Measurements from ENCODE around the gene RTP3. TPM values are rescaled to one million over a fixed set of nuclear protein-coding genes. Genes with fewer than 3 reads are reported as not detected.
A peak's percentile ranks its signal among the peaks of the same experiment; 100 is the strongest.

RTP3 gene
- total and polyA plus RNA-seq, 12 donors = not detected

- H3K27ac ChIP-seq = no peak overlapping the region
- 15 to 16% methylated on average over 26 of the region's 26 CpGs for WGBS, 2 donors
Measured at GRCh38 chr3:46488735-46489361, 8.9 kb upstream of the RTP3 start.

GRCh38 chr3:46489381-46489780, 8.4 kb upstream of the RTP3 start:
- no peak overlapping the region for H3K27ac ChIP-seq
- no peaks in the 10 kb centered on the region for H3K9me3 ChIP-seq
- DNase-seq = no peak
- TF ChIP-seq, protein P1, sequence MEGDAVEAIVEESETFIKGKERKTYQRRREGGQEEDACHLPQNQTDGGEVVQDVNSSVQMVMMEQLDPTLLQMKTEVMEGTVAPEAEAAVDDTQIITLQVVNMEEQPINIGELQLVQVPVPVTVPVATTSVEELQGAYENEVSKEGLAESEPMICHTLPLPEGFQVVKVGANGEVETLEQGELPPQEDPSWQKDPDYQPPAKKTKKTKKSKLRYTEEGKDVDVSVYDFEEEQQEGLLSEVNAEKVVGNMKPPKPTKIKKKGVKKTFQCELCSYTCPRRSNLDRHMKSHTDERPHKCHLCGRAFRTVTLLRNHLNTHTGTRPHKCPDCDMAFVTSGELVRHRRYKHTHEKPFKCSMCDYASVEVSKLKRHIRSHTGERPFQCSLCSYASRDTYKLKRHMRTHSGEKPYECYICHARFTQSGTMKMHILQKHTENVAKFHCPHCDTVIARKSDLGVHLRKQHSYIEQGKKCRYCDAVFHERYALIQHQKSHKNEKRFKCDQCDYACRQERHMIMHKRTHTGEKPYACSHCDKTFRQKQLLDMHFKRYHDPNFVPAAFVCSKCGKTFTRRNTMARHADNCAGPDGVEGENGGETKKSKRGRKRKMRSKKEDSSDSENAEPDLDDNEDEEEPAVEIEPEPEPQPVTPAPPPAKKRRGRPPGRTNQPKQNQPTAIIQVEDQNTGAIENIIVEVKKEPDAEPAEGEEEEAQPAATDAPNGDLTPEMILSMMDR (IDR thresholded peaks at IDR 0.05) = no peak
- no peaks in the 10 kb centered on the region for H3K36me3 ChIP-seq
- H3K27me3 ChIP-seq = no peaks in the 10 kb centered on the region
- WGBS, 2 donors = 82 to 87% methylated on average over 4 of the region's 4 CpGs
- intact Hi-C loops (cut with DNase I) = loop anchor here (1.0 to 10.0 kb wide), 9 partner anchors 27 to 205 kb away; partner anchors contain the start of gene ALS2CL (in 1 of the 10)
- peak in 1 of 8 donors; percentile 32 for ATAC-seq
- peaks cover 0 to 27% (median 11%) of the 10 kb centered on the region in 9 donors for H3K4me1 ChIP-seq
- H3K4me3 ChIP-seq = no peak overlapping the region

More at GRCh38 chr3:46488735-46489361, 8.9 kb upstream of the RTP3 start:
- peaks cover 0 to 27% (median 11%) of the 10 kb centered on the region in 9 donors for H3K4me1 ChIP-seq
- no peaks in the 10 kb centered on the region for H3K27me3 ChIP-seq
- H3K9me3 ChIP-seq = no peaks in the 10 kb centered on the region
- TF ChIP-seq, protein P1 (IDR thresholded peaks at IDR 0.05) = peak; percentile 91 to 100 (median 98)
- peak; percentile 81 to 95 (median 92) for ATAC-seq
- intact Hi-C loops (cut with DNase I) = loop anchor here (1.0 to 10.0 kb wide), 10 partner anchors 26 to 206 kb away; partner anchors contain the start of gene ALS2CL (in 1 of the 10)
- H3K4me3 ChIP-seq = peak overlapping the region in 4 of 10 donors; percentile 13 to 38 (median 16)
- DNase-seq = peak; percentile 91
- H3K36me3 ChIP-seq = no peaks in the 10 kb centered on the region

GRCh38 chr3:46489875-46490274, 7.9 kb upstream of the RTP3 start:
- no peak for ATAC-seq
- TF ChIP-seq, protein P1 (IDR thresholded peaks at IDR 0.05) = no peak
- intact Hi-C loops (cut with DNase I) = loop anchor here (1.0 to 10.0 kb wide), 10 partner anchors 27 to 205 kb away; partner anchors contain the start of gene ALS2CL (in 1 of the 10)
- Histone ChIP-seq H3K27me3 (no peaks in the 10 kb centered on the region), H3K4me1 (peaks cover 0 to 27% (median 11%) of the 10 kb centered on the region in 9 donors), H3K36me3 (no peaks in the 10 kb centered on the region), H3K4me3 (no peak overlapping the region), H3K9me3 (no peaks in the 10 kb centered on the region), H3K27ac (peak overlapping the region in 1 of 10 donors; percentile 11)
- no peak for DNase-seq
- WGBS, 2 donors = 82 to 86% methylated on average over 1 of the region's 1 CpG

GRCh38 chr3:46490338-46491084, 7.3 kb upstream of the RTP3 start:
- Histone ChIP-seq H3K4me3 (no peak overlapping the region), H3K27me3 (no peaks in the 10 kb centered on the region), H3K9me3 (no peaks in the 10 kb centered on the region), H3K36me3 (no peaks in the 10 kb centered on the region), H3K27ac (peak overlapping the region in 9 of 10 donors; percentile 9 to 67 (median 36)), H3K4me1 (peaks cover 0 to 27% (median 11%) of the 10 kb centered on the region in 9 donors)
- 68 to 72% methylated on average over 6 of the region's 6 CpGs for WGBS, 2 donors
- ATAC-seq (peak in 5 of 8 donors; percentile 38 to 79 (median 56)), DNase-seq (no peak)
- intact Hi-C loops (cut with DNase I) = loop anchor here in 4 of 10 donors (5.0 kb wide), 2 partner anchors 62 to 67 kb away; no protein-coding TSS in a partner anchor
- TF ChIP-seq, protein P1 (IDR thresholded peaks at IDR 0.05) = no peak

All from heart right ventricle (tissue), 16 donors.